ENCODE measurements around the gene ABCF2.

- TF ChIP-seq GATA3 (IDR thresholded peaks at IDR 0.05; ENCODE audit: low read depth, low read length), result no peak
- TF ChIP-seq GATA2 (IDR thresholded peaks at IDR 0.05; ENCODE audit: low read depth, low read length), result no peak
Observed at GRCh38 chr7:151256410-151257045, 29.5 kb upstream of the ABCF2 start.

Measured in SH-SY5Y (cell line).